SW480 (cell line): Measurements from ENCODE around the gene KRT72.

Experiments
- DNase-seq: peaks from one replicate; pipeline ENCODE4 v3.0.0-alpha.2; 2016; ENCODE audit warnings: low spot score

Gene KRT72

DNA sequence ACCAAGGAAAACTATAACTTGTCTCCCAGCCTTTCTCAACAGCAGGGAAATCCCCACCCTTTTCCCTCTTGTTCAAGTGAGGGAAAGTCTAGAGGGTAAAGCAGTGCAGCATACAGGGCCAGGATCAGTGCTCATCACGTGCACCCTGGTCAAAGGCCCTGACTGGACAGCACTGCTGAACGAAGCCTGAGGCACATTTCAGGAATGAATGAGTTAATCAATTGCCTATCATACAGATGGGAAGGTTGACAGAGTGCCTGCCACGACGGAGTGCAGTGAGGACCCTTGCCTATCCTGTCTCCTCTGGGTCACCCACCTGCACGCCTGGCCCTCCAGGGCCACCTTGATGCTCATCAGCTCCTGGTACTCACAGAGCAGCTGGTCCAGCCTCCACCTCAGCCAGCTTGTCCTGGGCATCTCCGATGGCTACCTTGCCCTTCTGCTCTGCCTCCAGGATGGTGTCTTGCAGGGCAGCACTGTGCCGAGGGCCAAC, 28.8 kb upstream of the KRT72 start:
- DNase-seq, result no peak

DNA sequence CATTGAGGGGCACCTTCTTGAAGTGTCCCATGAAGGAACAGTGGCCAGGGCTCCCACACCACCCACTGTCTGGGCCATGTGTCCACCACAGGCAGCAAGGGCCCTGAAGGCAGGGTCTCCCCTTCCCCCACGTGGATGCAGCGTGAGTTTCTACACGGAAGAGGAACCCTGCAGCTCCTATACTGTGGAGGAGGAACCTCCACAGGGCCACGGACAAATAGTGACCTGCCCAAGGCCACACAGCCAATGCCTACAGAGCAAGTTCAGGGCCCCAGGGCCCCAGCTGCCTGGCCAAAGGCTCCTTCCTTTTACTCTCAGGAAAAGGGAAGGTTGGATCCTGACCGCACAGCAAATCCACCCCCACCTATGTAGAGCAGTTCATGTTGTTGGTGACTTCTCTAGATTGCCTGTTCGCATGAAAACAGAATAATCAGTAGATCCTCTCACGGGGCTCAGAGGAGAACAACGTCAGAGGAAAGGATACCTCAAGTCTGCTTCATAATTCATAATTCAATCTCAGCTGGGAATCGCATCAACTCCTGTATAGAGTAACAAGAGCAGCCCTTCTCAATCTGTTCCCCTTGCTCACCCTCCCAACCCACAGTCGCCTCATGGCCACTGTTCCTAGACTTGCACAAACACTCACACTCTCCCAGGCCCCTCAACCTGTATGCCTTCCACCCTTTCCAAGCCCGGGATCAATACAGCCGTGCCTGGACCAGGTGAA, 28.2 kb upstream of the KRT72 start:
- no peak for DNase-seq

DNA sequence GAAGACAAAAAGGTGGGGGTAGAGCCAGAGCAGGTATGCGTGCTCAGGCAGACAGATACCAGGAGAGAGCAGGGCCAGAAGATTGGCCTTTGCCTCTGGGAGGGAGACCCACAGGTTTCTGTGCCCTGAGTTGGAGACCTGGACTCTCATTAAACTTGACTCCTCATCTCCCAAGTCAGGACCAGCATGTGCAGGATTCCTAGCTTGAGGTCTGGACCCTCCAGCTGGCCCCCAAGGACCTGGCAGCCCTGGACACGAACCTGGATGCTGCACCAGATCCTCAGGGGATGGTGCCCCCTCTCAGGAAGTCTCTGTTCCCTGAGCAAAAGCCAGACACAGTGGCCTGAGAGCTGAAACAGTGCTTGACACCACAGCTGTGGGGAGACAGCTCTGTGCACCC, 27.6 kb upstream of the KRT72 start:
- no peak for DNase-seq

DNA sequence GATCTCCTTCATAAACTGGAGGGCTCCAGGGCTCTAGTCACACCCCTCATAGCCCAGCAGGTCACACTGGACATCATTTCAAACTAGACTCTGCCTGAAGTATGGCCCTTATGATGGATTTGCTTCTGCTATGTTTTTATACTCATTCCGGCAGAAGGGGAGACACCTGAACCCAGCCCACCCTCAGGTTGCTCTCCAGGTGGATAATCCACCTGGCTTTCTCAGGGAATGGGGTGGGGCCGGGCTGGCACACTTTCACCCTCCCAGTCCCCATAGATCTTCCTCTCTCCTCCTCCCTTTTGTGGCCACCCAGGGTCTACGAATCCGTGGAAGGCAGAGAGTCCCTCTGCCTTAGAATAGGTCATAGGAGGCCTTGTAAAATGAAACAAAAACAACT, 26.8 kb upstream of the KRT72 start:
- no peak for DNase-seq

DNA sequence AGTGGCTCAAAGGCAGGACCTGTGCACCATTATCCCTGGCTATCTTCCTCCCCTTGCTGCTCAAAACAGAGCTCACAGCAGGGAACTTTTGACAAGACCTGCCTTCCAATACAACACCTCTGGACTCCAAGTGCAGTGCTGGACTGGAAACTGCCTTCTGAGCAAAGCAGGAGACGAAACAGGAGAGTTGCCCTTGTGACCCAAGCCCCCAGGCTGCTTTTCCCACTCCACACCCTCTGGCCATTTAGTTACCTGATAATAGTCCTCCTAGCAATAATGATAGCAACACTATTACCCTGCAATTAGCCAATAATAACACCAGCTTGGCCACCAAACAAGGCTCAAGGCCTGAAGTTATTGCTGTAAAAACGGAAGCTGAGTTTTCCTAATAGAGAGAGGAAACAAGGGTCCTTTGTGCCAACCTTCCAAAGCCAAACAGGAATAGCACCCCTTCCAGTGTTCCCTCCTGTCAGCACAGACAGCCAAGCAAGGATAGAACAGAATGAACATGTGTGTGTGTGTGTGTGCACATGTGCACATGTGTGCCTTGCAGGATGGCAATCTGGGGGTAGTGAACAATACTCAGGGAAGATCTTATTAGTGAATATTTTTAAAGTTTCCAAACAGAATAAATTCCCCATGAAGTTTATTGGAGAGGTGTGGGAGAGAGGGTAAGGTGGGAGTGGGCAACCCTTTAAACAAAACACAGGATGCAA, 26.3 kb upstream of the KRT72 start:
- DNase-seq, result no peak

DNA sequence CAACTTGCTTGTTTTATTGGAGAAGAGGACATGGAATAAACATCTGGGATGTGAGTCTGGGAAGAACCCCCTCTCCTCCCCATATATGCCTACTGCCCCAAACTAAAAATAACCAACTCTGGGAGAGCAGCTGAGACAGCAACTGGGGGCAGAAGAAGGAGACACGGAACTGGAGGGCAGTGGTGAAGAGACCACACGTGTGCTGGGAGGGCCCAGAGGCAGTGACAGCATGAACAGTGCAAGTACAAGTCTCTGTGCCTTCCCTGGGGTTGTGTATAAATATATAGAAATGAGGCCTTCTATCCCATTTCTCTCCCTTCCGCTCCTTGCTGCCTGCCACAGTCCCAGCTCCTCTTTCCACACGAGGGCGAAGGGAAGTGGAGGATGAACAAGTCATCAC, 21.1 kb upstream of the KRT72 start:
- DNase-seq, result no peak

DNA sequence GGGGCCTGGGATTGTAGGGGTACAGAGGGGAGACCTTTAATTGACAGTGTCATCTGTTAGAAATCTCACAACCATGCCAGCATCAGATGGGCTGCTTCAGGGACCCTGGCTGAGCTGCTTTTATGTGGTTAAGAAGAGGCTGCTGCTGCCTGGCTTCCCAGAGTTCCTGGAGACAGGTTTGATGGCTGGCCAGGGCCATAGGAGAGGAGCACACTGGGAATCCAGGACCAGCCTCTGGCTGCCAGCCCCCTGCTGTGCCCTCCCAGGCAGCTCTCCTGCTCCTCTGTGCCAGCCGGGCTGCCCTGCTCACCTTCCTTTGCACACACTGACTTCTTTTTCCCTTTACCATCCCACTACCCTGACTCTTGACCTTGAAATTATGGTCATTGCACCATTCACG, 17.6 kb upstream of the KRT72 start:
- DNase-seq, result no peak

DNA sequence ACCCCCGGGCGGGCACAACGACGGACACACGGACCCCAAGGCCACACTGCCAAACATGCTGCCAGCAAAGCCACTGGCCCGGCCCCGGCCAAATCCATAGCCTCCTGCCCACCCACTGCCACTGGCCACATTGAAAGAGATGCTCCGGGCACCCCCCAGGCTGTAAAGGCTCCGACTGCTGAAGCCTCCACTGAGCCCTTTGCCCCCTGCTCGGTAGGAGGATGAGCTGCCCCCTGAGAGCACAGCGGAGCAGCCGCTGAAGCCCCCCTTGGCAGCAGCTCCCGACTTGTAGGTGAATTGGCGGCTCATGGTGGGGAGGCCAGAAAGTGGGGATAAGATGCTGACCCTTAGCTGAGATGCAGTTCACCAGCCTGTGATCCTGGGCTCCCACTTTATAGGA, 17.0 kb upstream of the KRT72 start, which contains the start of gene KRT73:
KRT73 (minus strand) TSS at position 344 of the 400 bp plus-strand sequence; CDS start at position 309, 35 bp downstream.
- no peak for DNase-seq

DNA sequence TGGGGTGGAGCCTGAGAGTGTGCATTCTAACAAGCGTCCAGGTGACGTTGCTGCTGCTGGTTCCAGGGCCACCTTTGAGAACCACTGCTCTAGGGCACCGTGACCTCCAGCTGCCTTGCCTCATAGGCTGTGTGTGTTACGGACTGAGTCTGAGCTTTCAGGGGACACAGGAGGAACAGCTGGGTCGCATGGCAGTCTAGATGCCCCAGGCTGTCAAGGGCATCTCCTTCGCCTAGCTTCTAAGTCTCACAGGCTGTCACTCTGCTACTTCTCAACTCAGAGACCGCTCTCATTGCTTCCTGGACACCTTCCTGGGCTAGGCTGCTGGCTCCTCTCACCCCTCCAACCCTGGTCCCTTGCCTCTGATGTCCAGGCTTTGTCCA, 16.1 kb upstream of the KRT72 start:
- DNase-seq, result no peak

DNA sequence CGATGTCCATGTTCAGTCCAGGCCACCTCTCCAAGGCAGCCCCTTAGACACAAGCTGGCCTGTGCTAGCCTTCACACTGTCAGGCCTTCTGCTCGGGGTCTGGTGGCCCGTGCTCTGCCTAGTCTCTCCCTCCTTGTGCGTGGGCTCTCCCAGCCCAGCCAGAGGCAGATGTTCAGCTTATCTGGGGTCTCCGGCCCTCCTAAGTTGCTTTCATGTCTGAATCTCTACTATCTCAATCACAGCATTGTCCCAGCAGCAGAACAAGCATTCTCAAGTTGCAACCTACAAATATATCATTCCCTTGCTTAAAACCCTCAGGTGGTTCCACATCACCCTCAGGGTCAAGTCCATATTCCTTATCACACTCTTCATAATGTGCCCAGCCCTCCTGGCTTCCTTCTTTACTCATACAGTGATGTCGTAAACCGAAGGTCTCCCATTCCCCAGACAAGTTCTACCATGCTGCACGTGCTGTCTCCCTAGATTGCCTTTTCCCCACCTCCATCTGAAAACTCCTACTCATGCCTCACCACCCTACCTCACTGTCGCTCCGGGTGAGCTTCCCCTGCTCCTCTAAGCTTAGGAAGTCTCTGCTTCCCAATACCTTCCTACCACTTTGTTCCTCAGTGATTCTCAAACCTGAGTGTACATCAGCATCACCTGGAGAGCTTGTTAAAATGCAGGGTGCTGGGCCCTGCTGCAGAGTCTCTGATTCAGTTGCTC, 15.6 kb upstream of the KRT72 start:
- no peak for DNase-seq

DNA sequence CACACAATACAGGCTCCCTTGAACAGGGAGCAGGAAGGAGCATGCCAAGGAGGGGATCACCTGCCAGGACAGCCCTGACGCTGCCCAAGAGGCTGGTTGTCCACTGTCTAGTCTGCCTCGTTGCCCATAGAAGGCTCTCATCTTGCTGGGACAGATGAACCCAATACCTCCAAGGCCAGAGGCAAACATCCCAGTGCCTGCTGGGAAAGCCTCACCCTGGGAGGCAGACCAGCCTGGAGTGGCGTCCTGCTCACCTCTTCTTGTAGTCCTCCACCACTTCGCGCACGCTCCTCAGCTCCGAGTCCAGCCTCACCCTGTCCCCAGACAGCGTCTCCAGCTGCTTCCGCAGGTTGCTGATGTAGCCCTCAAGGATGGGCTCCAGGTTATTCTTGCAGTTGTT, 14.6 kb upstream of the KRT72 start:
- DNase-seq, result no peak

DNA sequence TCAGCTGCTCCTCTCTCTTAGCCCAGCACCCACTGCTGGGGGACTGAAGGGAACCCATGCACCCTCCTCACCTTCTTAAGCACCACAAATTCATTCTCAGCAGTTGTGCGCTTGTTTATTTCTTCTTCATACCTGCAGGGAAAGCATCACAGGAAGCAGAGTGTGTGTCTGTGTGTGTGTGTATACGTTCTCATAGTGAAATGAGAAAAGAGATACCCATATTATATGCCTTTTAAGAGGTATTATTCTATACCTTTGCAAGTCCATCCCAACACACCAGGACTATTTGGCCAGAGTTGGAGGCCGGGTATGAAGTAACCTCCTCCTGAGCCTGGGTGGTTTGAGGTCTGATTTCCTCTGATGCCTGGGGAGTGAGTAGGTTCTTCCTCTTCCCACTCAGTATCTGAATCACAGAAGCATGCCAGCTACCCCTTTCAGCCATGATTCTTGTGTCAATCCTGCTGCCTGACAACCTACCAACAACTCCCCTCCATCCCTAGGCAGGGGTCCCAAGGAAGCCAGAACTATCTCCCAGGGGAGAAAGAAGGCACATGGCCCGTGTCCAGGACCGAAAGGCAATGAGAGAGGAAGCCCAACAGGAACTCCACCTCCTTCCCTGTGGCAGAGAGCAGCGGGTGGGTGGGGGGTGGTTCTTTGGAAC, 14.1 kb upstream of the KRT72 start:
- no peak for DNase-seq

DNA sequence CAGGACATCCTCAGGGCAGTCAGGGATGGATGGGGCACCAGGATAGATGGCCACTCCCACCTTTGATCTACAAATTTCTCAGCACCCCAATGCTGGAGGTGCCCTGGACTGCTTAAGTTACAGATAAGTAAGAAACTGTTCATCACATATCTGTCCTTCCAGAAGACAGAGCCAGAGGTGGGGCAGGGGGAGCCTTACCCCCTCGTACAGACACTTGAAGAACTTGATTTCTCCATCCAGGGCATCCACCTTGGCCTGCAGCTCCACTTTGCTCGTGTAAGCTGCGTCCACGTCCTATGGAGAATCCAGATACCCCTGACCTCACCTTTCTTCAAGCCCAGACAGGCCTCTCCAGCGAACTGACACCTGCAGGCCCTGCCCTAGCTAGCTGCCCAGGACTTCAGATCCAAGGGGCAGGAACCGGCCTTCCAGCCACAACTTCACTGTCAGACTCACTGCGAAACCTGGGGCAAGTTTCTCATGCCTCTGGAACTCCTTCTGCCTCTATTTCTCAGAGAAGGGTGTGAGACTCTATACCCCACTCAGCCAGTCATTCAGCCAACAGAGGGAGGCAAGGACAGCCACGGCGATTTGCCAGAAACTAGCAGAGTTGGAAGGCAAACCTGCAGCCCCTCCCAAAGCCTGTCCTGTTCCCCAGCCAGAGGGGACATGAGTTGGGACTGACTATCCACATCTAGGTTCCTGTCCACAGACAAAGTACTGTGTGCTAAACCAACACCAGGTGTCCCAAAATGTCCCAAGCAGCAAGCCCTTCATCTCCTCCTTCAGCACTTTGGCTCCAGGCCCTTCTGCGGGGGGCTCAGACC, 13.3 kb upstream of the KRT72 start:
- DNase-seq, result no peak

DNA sequence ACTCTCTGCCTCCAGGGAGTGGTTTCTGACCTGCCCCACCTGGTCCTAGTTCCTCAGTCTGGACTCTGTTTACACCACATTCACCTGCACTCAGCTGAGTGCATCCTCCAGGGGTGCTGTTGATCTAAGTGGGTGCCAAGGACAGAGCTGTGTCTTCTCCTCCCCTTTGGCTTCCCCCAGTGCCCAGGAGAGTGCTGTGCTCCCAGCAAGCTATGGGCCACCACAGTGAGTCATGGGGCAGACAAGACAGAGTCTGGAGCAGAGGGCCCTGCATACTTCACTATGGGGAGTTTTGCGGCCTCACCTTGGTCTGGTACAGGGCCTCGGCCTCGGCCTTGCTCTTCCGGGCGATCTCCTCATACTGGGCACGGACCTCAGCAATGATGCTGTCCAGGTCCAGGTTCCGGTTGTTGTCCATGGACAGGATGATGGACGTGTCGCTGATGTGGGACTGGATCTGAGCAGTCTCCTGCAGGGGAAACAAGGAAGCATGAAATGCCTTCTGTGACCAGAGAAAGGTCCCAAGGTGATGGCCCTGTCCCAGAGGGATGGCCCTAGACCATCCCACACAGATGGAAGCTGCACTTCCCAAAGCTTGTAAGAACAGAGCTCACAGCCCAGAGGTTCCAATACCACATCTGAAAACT, 12.2 kb upstream of the KRT72 start:
- no peak for DNase-seq

DNA sequence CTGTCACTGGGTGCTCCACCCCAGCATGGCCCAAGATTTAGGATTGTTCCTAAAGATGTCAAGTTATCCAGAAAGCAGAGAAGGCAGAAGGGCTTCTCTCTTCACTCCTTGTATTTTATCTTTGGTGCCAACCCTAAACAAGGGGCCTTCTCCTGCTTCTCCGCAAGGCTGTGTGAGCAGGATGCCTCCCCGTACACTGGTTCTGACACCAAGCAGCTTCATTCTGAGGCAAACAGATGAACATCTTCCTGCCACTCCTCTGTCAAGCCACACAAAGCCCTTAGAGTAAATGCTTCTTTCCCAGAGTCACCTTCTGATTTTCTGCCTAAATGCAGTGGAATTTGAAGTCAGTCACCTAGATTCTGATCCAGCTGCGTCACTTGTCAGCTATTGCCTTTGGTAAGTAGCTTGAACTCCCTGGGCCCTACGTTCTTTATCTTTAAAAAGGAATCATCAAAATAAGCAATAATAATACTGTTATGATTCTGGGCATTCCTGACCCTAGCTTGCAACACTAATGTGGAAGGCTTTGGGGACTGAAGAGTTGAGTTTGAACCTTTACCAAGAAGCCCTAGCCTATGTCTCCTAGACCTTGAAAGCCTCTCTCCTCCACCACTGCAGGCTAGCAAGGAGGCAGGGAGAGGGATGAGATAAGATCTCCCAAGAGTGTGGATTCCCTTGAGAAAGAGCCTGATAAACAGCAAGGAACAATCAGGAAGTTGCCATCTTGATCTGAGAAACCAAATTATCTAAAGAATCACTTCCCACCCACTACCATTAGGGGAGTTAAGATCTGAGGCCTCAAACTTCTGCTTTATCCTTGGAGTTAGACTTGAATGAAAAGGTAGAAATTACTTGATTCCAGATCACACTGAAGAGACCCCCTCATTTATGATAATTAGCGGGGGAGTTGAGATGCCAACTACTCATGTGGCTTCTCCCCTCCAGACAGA, 11.4 kb upstream of the KRT72 start:
- DNase-seq, result no peak

DNA sequence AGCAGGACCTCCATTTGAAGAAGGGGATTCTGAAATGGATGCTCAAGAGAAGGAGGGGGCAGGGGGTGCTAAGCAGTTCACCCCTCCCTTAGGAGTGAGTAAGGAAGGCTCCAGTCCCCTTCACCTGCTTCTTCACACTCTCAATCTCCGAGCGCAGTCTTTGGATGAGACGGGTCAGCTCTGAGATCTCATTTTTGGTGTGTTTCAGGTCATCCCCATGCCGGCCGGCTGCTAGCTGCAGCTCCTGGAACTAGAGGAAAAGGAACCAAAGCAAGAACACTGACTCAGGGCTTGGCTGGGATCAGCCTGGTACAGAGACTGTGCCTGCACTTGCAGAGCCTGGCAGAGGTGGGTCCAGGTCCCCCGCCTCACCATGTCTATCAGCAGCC, 9.8 kb upstream of the KRT72 start:
- no peak for DNase-seq

DNA sequence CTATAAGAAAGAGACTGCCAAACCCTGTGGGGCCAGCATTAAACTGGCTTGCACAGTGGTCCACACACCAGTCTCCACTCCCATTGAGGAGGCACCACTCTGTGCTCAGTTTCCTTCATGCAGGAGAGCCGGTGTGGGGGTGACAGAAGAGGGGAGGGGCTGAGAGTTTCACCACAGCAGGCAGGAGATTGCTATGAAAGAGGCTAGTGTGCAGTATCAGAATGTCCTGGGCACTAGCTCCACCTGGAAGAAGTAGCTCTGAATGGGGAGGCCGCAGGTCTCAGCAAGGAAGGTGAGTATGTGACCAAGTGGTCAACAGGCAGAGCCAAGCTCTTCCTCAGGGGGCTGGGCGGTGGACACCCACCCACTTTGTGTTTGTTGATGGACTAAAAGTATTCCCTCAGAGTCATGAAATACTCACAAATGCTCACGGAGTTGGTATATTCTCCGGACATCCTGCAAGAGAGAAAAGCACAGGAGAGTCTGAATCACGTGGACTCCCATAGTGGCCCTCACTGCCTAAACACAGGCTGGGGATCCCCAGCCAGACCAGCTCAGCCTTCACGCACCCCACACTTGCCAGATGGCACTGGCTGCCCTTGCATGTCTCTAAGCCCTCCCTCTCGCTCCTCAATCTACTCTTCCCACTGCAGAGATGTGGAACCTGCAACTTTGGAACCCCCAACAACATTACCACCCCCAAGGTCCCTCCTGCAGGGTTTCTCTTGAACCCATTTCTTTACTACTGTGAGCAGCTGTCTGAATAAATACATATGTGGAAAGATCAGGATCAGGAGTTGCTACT, 7.8 kb upstream of the KRT72 start:
- no peak for DNase-seq

DNA sequence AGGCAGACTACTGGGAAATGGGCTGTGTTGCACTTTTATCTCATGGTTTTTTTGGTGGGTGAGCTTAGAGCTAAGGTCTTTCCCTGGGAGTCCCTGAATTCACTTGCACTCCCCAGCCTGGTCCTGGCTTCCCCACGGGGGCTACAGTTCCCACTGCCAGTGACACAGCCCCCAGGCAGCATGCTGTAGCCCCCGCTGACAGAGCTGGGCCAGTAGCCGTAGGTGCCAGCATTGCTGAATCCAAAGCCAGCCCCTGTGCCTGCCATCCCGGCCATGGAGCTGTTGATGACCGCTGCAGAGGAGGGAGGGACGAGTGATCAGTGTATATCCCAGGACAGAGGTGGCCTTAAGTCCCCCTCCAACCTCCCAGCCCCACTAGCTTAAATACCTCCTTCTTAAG, 6.9 kb upstream of the KRT72 start:
- DNase-seq, result no peak

DNA sequence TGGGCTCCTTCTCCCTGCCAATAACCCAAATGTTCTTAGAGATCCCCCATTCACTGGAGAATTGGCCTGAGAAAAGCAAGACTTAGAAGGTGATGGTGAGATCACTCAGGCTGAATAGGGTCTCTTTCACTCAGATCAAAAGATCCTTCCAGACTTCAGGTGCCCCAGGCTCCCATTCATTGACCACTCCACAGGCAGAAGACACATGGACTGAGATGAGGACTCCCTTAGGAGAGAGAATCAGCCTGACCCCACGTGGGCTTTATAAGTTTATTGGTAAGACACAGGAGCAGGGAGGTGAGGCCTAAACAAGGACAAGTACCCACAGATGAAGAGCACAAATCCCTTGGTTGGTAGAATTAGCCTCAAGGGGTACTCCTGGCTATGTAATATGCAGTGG, 6.1 kb upstream of the KRT72 start:
- DNase-seq, result no peak
